Testis (tissue), 2 donors: ENCODE measurements around the gene OR6C4.
"Not testable (repeated sequence)": the region's sequence is repeated elsewhere in the genome, so short reads cannot be mapped to it uniquely, and the experiment has no call there.

Experiments used
- CTCF ChIP-seq, 3 experiments: fragments of 450-650 bp in 2 of 3; fragments of 200-600 bp in 1 of 3; sonication (generic) in 1 of 3; IDR thresholded peaks; one replicate each; pipeline ENCODE4 v1.5.1; 2016 to 2019; ENCODE audit warnings: antibody characterized with exemption in 3 of 3, mild to moderate bottlenecking in 2 of 3, moderate library complexity in 1 of 3
- POLR2A ChIP-seq: fragments of 450-650 bp; IDR thresholded peaks from one replicate; pipeline ENCODE4 v1.6.1; 2017; ENCODE audit warnings: antibody characterized with exemption, mild to moderate bottlenecking, moderate library complexity

GRCh38 chr12:55570689-55571088, 21.3 kb downstream of the OR6C4 start:
- not testable (repeated sequence) for TF ChIP-seq CTCF (IDR thresholded peaks at IDR 0.05); POLR2A
